CD4-positive, alpha-beta T cell treated with Interleukin-4 for 1 hour (primary cell): ENCODE data around the gene DNAH17.

Experiments used
- DNase-seq, 2 donors: peaks; one replicate each; pipeline ENCODE4 v3.0.0-alpha.2; 2020 to 2022

Gene DNAH17

DNA sequence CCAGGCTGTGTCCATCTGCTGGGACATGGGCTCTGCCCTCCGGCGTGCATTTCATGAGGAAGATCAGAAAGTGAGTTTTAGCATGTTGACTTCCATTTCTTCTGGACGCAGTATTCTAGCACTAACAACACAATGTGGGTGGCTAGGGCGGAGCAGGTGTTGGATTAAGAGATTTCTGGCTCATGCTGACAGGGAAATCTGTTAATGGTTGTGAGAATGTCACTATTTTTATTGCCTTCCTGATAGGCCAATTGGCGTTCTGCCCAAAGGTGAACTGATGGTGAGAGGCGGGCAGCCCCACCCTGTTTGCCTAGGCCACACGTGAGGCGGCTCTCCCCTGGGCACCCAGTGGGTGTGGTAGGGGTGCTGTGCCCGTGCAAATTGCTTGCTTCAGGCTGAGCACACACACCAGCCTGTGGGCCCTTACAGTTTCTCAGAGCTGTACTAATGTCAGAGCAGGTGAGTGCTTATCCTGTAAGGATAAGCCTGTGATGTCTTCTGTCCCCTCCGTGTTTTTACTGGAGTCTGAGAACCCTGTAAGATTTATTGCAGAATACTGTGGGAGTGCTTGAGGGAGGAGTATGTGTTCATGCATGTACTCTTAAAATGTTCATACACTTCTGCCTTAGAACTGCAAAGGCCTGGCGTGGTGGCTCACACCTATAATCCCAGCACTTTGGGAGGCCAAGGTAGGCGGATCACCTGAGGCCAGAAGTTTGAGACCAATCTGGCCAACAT is 167.8 kb downstream of the DNAH17 start:
- no peak for DNase-seq

GRCh38 chr17:78408476-78409050 is 168.6 kb downstream of the DNAH17 start:
- DNase-seq: no peak

DNA sequence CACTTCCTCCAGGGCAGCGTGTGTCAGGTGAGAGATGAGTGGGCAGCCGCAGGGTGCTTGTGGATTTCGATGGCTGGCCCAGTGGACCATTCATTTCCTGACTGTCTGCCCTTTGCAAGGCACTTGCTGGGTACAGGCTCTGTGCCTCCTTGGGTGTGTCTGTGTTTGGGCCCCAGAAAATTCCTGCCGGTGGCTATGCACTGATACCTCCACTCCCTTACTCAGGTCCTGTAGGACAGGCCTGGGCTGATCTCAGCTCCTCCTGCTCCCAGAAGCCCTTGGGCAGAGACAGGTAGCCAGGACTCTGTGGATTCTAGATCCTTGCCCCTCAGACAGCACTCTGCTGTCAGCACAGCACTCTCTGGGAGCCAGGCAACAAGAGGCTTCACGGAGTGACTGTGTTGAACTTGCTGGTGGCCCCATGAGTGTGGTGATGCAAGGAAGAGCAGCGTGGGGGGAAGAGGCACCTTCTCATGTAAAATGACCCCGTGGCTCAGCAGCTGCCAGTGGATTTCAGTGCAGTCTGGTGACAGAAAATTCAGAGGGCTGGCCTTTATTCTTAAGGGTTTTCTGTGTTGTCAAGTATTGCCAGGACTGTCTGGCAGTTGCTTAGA is 169.7 kb downstream of the DNAH17 start:
- no peak for DNase-seq

- no peak for DNase-seq
These were observed 170.3 kb downstream of the DNAH17 start for GRCh38 chr17:78406920-78407319.

GRCh38 chr17:78406396-78406795 is 170.8 kb downstream of the DNAH17 start:
- DNase-seq: no peak

DNA sequence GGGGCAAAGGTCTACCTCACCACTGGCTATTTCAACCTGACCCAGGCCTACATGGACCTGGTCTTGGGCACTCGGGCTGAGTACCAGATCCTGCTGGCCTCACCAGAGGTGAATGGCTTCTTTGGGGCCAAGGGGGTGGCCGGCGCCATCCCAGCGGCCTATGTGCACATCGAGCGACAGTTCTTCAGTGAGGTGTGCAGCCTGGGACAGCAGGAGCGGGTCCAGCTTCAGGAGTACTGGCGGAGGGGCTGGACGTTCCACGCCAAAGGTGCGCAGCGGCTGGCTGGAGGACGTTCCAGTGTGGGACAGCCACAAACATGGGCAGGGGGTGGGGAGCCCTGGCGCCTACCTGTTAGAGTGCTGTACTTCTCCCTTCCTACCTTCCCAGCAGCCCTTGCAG is 173.4 kb downstream of the DNAH17 start:
- DNase-seq: no peak

- no peak for DNase-seq
These were observed 175.3 kb downstream of the DNAH17 start for GRCh38 chr17:78401891-78402290.

DNA sequence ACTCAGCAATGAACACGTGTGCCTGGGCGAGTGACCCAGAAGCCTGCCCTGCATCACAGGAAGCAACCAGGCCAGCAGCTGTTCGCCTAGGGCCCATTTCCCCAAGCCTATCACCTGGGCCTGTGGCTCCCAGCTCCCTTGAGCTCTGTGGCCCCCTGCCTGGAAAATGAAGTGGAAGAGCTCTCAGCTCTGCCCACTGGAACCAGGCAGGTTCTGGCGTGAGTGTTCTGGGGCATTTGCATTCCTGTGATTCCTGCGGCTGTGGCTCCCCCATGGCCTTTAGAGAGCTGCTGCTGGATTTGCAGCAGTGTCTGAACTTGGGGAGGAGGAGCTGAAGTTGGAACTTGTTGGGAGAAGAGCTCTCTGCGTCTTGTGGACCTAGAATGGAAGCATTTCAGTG is 175.9 kb downstream of the DNAH17 start:
- DNase-seq: no peak

DNA sequence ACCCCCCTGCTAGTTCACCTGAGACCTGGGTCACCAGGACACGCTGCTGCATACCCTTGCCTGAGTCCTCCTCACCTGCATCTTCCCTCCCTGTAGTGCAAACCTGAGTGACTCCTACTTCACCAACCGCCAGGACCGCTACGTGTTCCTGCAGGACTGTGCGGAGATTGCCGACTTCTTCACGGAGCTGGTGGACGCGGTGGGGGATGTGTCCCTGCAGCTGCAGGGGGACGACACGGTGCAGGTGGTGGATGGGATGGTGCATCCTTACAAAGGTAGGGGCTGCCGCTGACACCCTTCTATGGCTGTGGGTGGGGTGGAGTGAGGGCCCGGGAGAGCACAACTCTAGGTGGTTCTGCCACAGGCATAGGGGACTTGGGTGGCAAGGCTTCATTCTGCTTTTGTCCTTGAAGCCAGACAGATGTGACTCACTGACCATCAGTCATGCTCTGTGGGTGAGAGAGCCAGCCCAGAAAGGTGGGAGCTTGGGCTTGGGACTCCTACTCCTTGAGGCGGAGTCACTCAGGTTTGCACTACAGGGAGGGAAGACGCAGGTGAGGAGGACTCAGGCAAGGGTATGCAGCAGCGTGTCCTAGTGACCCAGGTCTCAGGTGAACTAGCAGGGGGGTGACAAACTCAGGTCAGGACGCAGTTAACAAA is 176.5 kb downstream of the DNAH17 start:
- no peak for DNase-seq

DNA sequence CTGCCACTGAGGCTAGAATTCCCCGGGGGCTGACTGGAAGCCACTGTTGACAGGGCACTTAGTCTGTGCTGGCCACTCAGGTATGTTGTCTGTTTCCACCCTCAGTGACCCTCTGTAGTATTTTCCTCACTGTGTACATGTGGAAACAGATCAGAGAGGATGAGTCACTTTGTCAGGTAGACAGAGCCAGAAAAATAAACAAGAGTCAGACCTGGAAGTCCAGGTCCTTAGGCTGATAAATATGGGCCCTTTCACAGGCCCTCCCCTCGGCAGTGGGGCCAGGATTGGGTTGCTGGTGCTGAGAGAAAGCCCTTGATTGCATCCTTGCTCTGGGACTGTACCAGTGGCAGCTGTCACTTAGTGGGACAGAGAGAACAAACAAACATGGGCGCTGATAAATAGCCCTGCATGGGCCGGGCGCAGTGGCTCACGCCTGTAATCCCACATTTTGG is 177.5 kb downstream of the DNAH17 start:
- DNase-seq: no peak

DNA sequence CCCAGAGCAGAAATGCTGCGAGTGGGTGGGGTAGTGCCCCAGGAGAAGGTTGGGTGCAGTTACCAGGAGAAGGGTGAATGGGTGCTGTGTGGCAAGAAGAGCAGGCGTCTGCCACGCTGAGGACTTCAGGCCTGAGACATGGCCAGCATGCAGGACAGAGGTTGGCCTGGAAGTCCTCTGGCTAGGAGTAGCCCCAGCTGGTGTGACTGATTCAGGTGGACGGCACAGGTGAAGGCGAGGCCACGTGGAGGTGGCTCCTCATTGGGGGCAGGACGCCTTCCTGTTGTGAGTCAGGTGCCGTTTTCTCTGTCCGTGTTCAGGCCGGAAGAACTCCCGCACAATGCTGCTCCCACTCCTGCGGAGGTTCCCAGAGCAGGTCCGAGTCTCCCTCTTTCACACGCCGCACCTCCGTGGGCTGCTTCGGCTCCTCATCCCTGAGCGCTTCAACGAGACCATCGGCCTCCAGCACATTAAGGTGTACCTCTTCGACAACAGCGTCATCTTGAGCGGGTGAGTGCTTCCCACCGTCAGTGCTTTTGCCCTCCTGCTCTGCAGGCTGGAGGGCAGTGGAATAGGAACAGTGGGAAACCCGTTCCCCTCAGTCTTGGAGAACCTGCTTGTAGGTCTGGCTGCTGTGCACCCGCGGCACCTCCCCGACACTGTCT is 178.0 kb downstream of the DNAH17 start:
- DNase-seq: no peak

GRCh38 chr17:78398390-78398789 is 178.8 kb downstream of the DNAH17 start:
- DNase-seq: no peak

DNA sequence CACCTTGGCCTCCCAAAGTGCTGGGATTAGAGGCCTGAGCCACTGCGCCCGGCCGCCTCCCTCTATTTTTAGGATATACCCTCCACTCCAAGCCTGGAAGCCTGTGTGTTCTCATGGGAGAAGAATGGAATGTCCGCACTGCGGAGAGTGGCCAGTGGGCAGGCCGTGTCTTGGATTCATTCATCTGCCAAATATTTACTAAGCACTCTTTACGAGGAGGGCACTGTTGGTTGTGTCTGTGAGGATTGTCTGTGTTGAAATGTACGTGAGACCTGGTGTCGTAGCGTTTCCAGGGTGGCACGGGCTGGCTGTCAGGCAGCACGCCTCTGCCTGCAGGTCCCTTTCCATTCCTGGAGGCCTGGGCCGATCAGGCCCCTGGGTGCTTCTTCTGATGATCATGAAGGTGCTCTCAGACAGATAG is 179.5 kb downstream of the DNAH17 start:
- no peak for DNase-seq

DNA sequence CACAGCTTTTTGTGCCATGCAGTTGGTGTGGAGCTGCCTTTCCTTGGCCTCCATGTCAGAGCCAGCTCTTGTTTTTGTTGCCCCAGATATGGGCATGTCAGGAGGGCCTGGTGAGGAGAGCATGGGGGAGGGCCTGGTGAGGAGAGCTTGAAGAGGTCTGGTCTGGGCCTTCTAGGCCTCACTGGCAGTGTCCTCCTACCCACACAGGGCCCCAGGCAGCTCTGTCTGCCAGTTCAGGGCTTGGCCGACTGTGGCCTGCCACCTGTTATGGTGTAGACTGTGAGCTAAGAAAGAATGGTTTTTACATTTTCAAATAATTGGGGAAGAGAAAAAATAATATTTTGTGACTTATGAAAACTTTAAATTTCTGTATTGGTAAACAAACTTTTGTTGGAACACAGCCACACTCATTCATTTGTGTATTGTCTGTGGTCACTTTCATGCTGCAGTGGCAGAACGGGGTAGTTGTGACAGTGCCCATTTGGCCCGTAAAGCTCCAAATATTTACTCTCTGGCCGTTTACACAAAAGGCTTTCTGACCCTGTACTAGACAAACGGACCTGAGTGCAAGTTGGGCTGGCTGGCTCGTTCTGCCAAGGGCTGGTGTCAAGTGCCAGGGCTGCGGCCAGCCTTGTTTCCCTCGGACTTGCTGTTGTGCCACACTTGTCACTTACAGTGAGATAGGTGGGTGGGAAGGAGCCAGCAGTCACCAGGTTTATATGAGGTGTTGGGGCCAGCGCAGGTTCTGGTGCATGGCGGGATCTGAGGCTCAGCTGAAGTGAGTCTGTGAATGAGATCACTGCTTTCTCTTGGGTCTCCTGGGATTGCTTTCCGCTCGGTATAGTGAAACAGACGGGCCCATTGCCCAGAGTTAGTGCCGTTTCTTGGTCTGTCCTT is 180.5 kb downstream of the DNAH17 start:
- no peak for DNase-seq

- no peak for DNase-seq
These were observed 182.0 kb downstream of the DNAH17 start for GRCh38 chr17:78395155-78395554.

GRCh38 chr17:78394209-78394608 is 183.0 kb downstream of the DNAH17 start:
- DNase-seq: no peak

GRCh38 chr17:78393575-78393974 is 183.6 kb downstream of the DNAH17 start:
- DNase-seq: no peak

GRCh38 chr17:78392295-78392694 is 184.9 kb downstream of the DNAH17 start:
- no peak for DNase-seq

GRCh38 chr17:78391843-78392242 is 185.4 kb downstream of the DNAH17 start:
- DNase-seq: no peak

DNA sequence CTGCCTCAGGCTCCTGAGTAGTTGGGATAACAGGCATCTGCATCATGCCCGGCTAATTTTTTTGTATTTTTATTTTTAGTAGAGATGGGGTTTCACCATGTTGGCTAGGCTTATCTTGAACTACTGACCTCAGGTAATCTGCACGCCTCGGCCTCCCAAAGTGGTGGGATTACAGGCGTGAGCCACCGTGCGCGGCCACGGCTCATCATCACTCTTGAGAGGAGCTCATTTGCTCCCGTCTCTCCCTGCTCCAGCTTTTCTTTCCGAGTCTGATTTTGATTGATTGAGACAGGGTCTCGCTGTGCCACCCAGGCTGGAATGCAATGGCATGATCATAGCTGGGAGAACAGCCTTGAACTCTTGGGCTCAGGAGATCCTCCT is 186.2 kb downstream of the DNAH17 start:
- no peak for DNase-seq

DNA sequence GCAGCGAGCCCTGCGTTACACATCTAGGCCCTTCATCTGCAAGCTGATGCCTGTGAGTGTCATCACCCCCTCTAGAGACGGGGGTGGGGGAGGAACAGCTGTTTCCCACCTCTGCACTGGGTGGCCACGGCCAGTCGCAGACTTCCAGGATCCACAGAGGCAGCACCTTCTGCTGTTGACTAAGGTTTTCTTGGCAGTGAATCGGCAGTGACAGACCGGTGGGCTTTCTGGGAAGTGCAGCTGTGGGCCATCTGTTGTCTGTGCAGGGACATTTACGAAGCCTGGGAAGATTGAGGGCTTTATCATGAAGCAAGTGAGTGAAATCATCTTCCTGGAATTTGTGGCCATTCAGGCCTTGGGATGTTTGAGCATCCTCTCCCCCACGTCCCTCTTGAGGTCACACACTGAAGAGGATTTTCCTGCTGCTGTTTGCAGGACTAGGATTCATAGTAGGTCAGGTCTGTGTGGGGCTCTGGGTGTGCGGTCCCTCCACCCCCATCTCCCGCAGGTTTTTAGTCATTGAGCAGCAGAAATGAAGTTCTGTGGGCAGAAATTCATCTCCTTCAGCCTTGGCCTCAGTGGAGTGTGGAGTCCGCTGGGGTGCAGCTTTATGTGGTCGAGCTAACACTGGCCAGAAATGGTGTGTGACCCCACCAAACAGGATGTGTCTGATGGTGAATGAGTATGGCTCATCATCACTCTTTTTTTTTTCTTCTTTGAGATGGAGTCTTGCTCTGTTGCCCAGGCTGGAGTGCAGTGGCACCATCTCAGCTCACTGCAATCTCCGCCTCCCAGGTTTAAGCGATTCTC is 186.8 kb downstream of the DNAH17 start:
- no peak for DNase-seq
